Kidney (tissue), 14 donors: ENCODE data around the gene CCNY. TPM values are rescaled to one million over a fixed set of nuclear protein-coding genes. Genes with fewer than 3 reads are reported as not detected.

Experiments
- DNase-seq, 5 donors: peaks; one replicate each; pipeline ENCODE4 v3.0.0-alpha.2; 2013 to 2020
- FAIRE-seq: peaks from 2 replicates; lab custom pipeline; 2012; peaks lifted over from hg19 to GRCh38; lab: Jason Lieb, UNC
- H3K27ac ChIP-seq, 2 donors: one replicate each; pipeline ENCODE4 v1.7.0; 2013; ENCODE audit warnings: low read depth in 2 of 2, low read length in 2 of 2, inconsistent platforms in 1 of 2
- H3K27me3 ChIP-seq: one replicate; pipeline ENCODE4 v1.7.1; 2013; ENCODE audit warnings: low read length, inconsistent platforms; ENCODE audit not compliant: control insufficient read depth, insufficient read depth
- H3K36me3 ChIP-seq, 3 donors: one replicate each; pipeline versions ENCODE4 v1.7.0 to v1.7.1; 2013; ENCODE audit warnings: low read length in 3 of 3, control low read depth in 1 of 3, inconsistent platforms in 1 of 3; ENCODE audit not compliant: insufficient read depth in 3 of 3, control insufficient read depth in 2 of 3
- H3K4me1 ChIP-seq, 3 donors: one replicate each; pipeline versions ENCODE4 v1.7.0 to v1.7.1; 2013; ENCODE audit warnings: low read length in 3 of 3, inconsistent platforms in 1 of 3, low read depth in 1 of 3; ENCODE audit not compliant: control insufficient read depth in 2 of 3, insufficient read depth in 2 of 3
- H3K4me3 ChIP-seq, 3 donors: one replicate each; pipeline versions ENCODE4 v1.7.0 to v1.8.1; 2013; ENCODE audit warnings: low read length in 3 of 3, control low read depth in 1 of 3, inconsistent platforms in 1 of 3
- H3K9ac ChIP-seq, 3 donors: one replicate each; pipeline versions ENCODE4 v1.7.0 to v1.7.1; 2013; ENCODE audit warnings: low read length in 3 of 3, control low read depth in 1 of 3, inconsistent platforms in 1 of 3
- H3K9me3 ChIP-seq, 3 donors: one replicate each; pipeline versions ENCODE4 v1.7.0 to v1.7.1; 2013; ENCODE audit warnings: low read length in 3 of 3, control low read depth in 1 of 3, inconsistent platforms in 1 of 3; ENCODE audit not compliant: control insufficient read depth in 2 of 3, insufficient read depth in 1 of 3
- intact Hi-C: fragments of 100-400 bp; cut with DNase I; formaldehyde crosslinking; loops from one replicate; pipeline ENCODE4 v1.11.1; 2022
- polyA plus RNA-seq: library from polyadenylated mRNA; stranded (reverse); fragments of 350-450 nt; fragmentation: Illumina TruSeq; extraction: RNeasy Lipid Tissue Mini Kit (QIAGEN cat#74804); gene quantifications from one replicate; pipeline ENCODE4 v1.2.3, GENCODE V29; 2014; ENCODE audit warnings: low read depth, low replicate concordance; ENCODE audit not compliant: insufficient read depth
- total RNA-seq: library from RNA; stranded (reverse); fragmentation: NEBNext Ultra II Directional; extraction: Animal tissue kit (Norgen Biotek cat#: 25700); gene quantifications from one replicate; pipeline ENCODE4 v1.2.1, GENCODE V29; 2021
- TF ChIP-seq, protein P1 (sequence below): IDR thresholded peaks from 3 replicates; pipeline ENCODE4 v1.5.1; 2012; ENCODE audit warnings: mild to moderate bottlenecking, moderate library complexity, borderline replicate concordance; ENCODE audit not compliant: insufficient read depth; ENCODE audit errors: extremely low read depth
- donor health status: control.
- donor health status: control.
- donor health status: control.
- donor health status: control.
- donor health status: control.
- donor health status: DM: yes; HTN: yes; CAD: no.
- donor health status: Normal renal cell carcinoma (clear cell type).

CCNY gene
- total and polyA plus RNA-seq, 2 donors from 2014 or later = 45.6 to 77.2 TPM

DNA sequence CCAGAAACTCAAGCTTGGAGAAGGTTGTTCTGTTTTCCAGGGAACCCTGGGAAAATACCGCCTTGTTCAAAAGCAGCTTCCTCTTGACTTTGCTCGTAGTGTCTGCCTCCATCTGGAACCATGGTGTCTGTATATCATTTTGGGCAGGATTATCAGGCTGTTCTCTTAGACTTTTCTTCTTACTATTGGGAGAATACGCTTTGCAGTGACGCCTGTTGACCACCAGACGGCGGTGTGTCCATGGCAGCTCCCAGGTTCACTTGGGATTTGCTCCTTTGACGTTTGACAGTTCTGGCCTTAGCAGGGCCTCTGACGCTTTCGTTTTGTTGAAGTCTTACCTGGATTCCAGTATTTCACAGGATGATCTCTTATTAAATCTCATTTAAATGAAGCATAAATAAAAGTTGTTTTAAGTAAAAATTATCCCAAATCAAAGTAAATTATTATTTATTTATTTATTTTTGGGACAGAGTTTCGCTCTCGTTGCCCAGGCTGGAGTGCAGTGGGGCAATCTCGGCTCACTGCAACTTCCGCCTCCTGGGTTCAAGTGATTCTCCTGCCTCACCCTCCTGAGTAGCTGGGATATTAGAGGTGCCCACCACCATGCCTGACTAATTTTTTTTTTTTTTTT, 227.1 kb downstream of the CCNY start:
- no peaks in the 10 kb centered on the region for H3K9me3 ChIP-seq
- H3K27ac ChIP-seq = no peak overlapping the region
- H3K4me1 ChIP-seq = peaks cover 0 to 6% (median 0%) of the 10 kb centered on the region in 3 donors
- TF ChIP-seq, protein P1, sequence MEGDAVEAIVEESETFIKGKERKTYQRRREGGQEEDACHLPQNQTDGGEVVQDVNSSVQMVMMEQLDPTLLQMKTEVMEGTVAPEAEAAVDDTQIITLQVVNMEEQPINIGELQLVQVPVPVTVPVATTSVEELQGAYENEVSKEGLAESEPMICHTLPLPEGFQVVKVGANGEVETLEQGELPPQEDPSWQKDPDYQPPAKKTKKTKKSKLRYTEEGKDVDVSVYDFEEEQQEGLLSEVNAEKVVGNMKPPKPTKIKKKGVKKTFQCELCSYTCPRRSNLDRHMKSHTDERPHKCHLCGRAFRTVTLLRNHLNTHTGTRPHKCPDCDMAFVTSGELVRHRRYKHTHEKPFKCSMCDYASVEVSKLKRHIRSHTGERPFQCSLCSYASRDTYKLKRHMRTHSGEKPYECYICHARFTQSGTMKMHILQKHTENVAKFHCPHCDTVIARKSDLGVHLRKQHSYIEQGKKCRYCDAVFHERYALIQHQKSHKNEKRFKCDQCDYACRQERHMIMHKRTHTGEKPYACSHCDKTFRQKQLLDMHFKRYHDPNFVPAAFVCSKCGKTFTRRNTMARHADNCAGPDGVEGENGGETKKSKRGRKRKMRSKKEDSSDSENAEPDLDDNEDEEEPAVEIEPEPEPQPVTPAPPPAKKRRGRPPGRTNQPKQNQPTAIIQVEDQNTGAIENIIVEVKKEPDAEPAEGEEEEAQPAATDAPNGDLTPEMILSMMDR = peak; percentile 97
- FAIRE-seq (peak; percentile 66), DNase-seq (peak in 4 of 5 donors; percentile 64 to 84 (median 74))
- no peak overlapping the region for H3K9ac ChIP-seq
- no peak overlapping the region for H3K4me3 ChIP-seq
- no peaks in the 10 kb centered on the region for H3K27me3 ChIP-seq
- intact Hi-C loops = no loop called here
- peaks cover 0 to 7% (median 0%) of the 10 kb centered on the region in 3 donors for H3K36me3 ChIP-seq

DNA sequence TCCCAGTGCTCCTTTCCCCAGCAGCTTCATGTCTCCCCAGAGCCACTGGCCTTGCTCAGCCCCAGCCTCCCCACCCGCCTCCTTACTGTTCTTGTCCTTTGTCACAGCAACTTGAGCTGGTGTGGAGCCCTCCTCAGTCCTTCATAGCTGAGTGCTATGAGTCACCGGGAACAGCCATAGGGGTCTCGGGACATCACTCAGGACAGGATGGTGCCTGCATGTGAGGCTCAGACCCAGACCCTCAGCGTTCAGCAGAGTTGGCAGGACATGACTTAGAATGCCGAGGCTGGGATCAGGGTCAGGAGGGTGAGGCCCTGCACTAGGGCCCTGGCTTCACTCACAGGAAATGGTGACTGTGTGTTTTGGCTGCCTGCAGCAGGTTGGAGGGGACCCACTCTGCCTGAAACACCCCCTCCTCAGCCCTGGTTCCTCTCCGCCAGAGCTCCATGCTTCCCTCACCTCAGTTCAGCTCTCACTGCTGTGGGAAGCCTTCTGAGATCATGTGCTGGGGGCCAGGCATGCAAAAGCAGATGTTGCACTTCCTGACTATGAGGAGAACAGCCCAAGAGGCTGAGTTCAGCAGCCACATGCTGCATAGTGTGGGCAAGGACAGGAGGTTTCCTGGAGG, 228.1 kb downstream of the CCNY start:
- TF ChIP-seq, protein P1 = no peak
- Histone ChIP-seq H3K9me3 (no peaks in the 10 kb centered on the region), H3K4me1 (peaks cover 0 to 6% (median 0%) of the 10 kb centered on the region in 3 donors), H3K9ac (no peak overlapping the region), H3K27ac (no peak overlapping the region), H3K27me3 (no peaks in the 10 kb centered on the region), H3K4me3 (no peak overlapping the region), H3K36me3 (peaks cover 0 to 5% (median 4%) of the 10 kb centered on the region in 3 donors)
- intact Hi-C loops = no loop called here
- peak in 1 of 5 donors; percentile 50 for DNase-seq
- FAIRE-seq = no peak

DNA sequence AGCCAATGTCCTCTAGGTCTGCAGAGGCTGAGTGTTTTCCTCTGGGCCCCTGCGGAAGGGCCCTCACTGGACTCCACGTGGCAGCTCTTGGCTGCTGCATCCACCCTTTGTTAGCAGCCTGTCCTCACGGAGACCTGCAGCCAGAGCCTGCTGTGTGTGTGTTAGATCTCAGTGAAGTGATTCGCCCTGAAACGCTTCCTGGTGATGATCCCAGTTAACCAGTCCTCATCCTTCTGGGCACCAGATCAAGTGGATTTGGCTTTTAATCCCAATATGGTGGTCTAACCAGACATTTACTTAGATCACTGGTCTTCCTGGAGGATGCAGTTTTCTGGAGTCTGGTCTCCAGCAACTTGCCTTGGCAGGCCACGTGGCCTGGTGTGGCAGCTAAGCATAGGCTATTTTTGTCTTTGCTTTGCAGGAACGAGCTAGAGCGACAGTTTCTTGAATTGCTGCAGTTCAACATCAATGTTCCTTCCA, 229.3 kb downstream of the CCNY start:
- no peak for FAIRE-seq
- Histone ChIP-seq H3K9ac (no peak overlapping the region), H3K27me3 (no peaks in the 10 kb centered on the region), H3K9me3 (no peaks in the 10 kb centered on the region), H3K27ac (no peak overlapping the region), H3K4me1 (peaks cover 0 to 6% (median 0%) of the 10 kb centered on the region in 3 donors), H3K36me3 (peaks cover 0 to 7% (median 3%) of the 10 kb centered on the region in 3 donors), H3K4me3 (no peak overlapping the region)
- TF ChIP-seq, protein P1 = no peak
- no peak for DNase-seq
- intact Hi-C loops = no loop called here
